H7 (cell line): ENCODE measurements around the gene ANK2. TPM values are rescaled to one million over a fixed set of nuclear protein-coding genes. Genes with fewer than 3 reads are reported as not detected.
A peak's percentile ranks its signal among the peaks of the same experiment; 100 is the strongest.

Experiments
- DNase-seq: peaks from one replicate; pipeline ENCODE4 v3.0.0; 2012
- H3K27me3 ChIP-seq: 2 replicates; pipeline ENCODE4 v1.6.0; 2011; ENCODE audit warnings: mild to moderate bottlenecking, low read length; ENCODE audit not compliant: control insufficient read depth, insufficient read depth
- H3K36me3 ChIP-seq: replicated peaks from 2 replicates; pipeline ENCODE4 v1.5.1; 2011; ENCODE audit warnings: low read length; ENCODE audit not compliant: control insufficient read depth, insufficient read depth
- H3K4me3 ChIP-seq: 2 replicates; pipeline ENCODE4 v1.5.1; 2011; ENCODE audit warnings: low read depth, mild to moderate bottlenecking, control low read depth, low read length, moderate library complexity; ENCODE audit not compliant: insufficient read depth
- total RNA-seq: library from RNA; depleted of rRNA; stranded (reverse); fragments of >200 nt; shearing (Covaris generic); gene quantifications from 2 replicates; pipeline ENCODE4 v1.2.3, GENCODE V29; 2014

ANK2 gene
- total RNA-seq, 1 experiment from 2014 or later, result 13.3 TPM

DNA sequence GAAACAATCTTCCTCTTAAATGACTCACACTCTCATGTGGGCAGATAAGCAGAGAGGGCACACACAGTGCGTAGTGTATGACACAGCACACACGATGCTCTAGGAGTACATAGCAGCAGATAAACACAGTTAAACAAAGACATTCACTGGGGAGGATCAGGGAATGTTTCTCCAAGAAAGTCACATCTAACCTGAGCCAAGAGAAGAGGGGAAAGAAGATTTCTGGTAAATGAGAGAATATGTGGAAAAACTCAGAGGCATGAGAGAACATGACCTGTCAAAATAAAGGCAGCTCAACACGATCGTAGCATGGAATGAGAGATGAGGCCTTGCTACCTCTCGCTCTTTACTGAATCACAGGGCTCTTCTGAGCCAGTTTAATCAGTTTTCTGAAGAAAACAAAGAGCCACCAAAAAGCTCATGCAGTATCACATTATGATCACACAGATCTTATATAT lies 251.0 kb downstream of the ANK2 start:
- no peaks in the 10 kb centered on the region for H3K27me3 ChIP-seq
- DNase-seq, result no peak
- H3K4me3 ChIP-seq, result no peak overlapping the region
- H3K36me3 ChIP-seq, result peaks cover 1% of the 10 kb centered on the region; the same call in 1 of the 2 replicates

DNA sequence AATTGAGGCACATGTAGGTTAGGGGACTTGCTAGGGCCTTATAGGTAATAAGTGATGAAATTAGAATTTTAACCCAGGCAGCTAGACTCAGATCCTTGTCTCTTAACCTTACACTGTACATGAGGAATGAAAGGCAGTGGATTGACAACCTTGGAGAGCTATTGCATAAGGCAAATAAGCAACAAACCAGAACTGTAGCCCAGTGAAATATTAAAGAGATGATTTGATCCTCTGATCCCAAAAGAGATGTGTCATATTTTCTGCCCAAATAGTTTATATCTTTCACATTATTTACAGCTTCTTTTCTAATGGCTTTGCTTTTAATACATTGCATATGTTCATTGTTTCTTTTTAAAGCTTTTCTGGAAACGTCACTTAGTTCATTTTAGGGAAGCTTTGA lies 252.6 kb downstream of the ANK2 start:
- no peak for DNase-seq
- H3K4me3 ChIP-seq, result no peak overlapping the region
- no peaks in the 10 kb centered on the region for H3K27me3 ChIP-seq
- H3K36me3 ChIP-seq, result peaks cover 1% of the 10 kb centered on the region; the same call in 1 of the 2 replicates

DNA sequence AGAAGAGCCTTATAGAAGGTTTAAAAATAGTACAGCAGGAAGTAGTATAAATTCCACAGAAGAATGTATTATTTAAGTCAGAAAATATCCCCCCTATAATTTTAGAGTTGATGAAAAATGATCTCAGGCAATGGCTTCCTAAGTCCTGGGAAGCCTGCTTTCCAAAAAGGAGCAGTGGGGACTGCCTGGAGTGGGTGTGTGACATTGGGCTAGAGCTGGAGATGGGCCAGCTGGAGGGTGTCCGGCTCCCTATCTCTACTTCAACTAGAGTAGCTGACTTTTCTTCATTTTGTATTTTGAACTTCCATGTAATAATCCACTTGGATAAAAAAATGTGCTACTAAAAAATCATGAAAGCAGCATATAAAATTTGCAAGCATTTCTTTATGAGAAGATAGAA lies 253.9 kb downstream of the ANK2 start:
- DNase-seq, result no peak
- Histone ChIP-seq H3K36me3 (peaks cover 1% of the 10 kb centered on the region; the same call in 1 of the 2 replicates), H3K27me3 (no peaks in the 10 kb centered on the region), H3K4me3 (no peak overlapping the region)

DNA sequence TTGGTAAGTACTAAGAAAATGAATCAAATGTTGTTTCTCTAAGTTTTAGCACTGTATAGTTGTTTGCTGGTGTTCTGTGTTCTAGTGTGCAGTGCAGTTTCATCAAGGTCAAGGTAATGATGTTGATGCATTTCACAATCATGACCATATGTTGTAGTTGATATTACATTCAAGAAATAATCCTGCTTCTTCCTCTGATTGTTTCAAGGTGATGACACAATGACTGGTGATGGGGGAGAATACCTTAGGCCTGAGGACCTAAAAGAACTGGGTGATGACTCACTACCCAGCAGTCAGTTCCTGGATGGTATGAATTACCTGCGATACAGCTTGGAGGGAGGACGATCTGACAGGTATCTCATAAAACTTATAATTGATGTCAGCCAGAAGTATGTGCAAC lies 261.6 kb downstream of the ANK2 start:
- no peaks in the 10 kb centered on the region for H3K27me3 ChIP-seq
- H3K36me3 ChIP-seq, result no peaks in the 10 kb centered on the region
- no peak overlapping the region for H3K4me3 ChIP-seq
- no peak for DNase-seq

DNA sequence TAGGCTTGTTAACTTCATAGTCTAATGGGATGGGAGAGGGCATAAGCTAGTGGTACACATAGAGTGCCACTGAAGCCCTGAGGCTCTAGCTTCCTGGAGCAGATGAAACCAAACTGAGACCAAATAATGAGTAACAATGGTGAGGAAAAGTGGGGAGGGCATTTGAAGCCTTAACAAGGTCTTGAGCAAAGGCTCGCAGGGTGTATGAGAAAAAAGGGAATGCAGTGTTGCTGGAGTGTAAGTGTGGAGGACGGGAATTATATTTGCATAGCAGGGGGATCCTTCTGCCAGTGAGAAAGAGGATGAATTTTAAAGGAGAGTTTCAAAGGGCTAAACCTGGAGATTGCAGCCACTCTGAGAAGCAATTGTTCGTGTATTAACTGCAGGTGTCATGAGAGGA lies 263.1 kb downstream of the ANK2 start:
- peak; percentile 29 for DNase-seq
- H3K27me3 ChIP-seq, result no peaks in the 10 kb centered on the region

DNA sequence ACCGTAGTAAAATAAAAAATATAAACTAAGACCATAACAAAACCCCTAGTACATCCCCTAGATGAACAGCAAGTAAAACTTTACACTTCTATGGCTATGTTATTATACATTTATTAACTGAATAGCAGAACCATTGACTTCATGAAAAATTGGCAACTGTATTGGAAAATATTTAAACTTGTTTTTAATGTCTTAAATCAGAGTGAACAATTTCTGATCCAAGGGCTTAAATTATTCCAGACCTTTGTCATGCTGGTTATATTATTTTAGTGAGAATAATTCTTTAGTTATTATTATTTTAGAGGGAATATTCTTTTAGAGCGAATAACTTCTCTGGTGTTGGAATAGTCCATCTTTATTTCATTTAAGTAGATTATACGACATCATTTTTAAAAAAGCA lies 265.0 kb downstream of the ANK2 start:
- DNase-seq, result no peak
- Histone ChIP-seq H3K36me3 (no peaks in the 10 kb centered on the region), H3K27me3 (no peaks in the 10 kb centered on the region), H3K4me3 (no peak overlapping the region)

More for the DNA sequence above, 263.1 kb downstream of the ANK2 start:
- Histone ChIP-seq H3K4me3 (no peak overlapping the region), H3K36me3 (no peaks in the 10 kb centered on the region)

DNA sequence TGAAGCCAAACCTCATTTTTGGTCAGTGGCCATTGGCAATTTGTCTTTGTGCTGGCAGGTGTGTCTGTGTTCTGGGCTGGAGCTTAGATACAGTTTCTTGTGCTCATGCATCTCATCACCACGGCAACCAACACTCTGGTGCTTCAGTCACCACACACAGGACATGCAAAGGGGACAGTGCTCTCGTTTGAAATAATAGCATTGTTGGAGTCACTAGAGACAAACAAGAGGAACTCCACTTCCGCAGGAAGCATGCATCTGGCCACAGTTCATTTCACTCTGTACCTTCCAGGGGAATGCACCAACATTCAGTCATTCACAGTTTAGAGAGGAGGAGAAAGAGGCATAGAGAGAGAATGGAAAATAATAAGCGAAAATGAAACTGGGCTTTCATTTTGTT lies 267.4 kb downstream of the ANK2 start:
- Histone ChIP-seq H3K36me3 (no peaks in the 10 kb centered on the region; the same call in 1 of the 2 replicates), H3K27me3 (no peaks in the 10 kb centered on the region), H3K4me3 (no peak overlapping the region)
- no peak for DNase-seq

DNA sequence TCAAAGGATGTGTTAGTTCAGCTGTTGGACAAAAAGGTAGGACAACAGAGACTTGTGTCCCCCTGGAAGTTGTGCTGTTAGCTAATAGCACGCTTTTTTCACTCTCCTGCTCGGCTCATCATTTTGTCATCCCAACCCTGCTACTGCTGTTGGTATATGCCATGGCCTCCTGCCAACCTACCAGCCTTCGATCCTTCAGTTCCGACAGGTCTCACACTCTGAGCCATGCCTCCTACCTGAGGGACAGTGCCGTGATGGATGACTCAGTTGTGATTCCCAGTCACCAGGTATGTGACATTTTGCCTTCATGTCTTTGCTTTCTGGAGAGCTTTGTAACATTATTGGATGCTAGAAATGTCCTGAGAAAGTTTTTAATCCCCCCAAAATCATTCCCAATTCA lies 268.1 kb downstream of the ANK2 start:
- no peak for DNase-seq
- H3K4me3 ChIP-seq, result no peak overlapping the region
- no peaks in the 10 kb centered on the region for H3K27me3 ChIP-seq
- H3K36me3 ChIP-seq, result no peaks in the 10 kb centered on the region; the same call in 1 of the 2 replicates

DNA sequence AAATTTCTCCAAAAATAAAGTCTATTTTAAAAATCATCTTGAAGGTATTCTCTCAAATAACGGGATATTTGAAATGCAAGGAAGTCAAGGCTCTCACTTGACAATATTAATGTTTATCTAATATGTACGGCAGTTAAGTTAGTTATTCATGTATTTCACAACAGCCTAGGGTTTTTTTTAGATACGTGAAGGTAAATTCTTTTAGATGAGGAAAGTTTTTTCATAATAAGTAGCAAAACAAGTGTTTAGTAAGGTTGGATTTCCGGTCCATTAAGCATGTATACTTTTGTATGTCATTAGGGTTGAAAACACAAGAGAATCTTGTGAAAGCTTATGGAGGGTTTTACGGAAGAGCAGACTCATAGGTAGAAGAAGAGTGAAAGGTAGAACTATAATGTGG lies 273.3 kb downstream of the ANK2 start:
- no peaks in the 10 kb centered on the region for H3K27me3 ChIP-seq
- no peaks in the 10 kb centered on the region; the same call in 1 of the 2 replicates for H3K36me3 ChIP-seq
- DNase-seq, result no peak
- H3K4me3 ChIP-seq, result no peak overlapping the region

DNA sequence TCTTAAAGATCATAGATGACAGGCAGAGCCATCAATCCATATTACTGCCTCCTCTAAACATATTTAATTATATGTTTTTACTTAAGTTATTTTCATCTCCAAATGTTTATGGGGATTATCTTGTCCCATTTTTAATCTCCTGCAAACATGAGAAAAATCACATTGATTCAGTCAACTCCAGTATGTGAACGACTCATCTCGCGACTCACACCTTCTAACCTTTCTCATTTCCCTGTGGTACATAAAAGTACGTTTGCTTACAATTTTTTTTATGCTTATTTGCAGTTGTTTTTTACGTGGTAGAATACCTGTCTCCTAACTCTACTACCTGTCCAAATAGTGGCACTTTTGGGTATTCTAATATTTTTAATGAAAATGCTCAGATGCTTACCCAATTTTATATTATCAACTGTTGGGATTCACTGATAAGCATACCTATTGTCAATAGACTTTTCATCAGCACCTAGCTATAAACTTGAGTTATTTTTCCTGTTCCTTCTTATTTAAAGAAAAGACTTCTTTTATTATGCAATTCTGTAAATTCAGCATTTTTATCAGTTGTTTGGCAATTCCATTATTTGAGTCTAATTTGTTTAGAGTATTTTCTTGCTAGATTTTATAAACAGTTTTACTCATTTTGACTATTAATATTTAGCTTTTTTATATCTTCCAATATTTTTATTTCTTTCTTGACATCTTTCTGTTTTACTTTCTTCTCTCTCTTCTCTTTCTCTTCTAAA lies 276.6 kb downstream of the ANK2 start:
- Histone ChIP-seq H3K36me3 (no peaks in the 10 kb centered on the region), H3K27me3 (no peaks in the 10 kb centered on the region), H3K4me3 (no peak overlapping the region)
- DNase-seq, result no peak

DNA sequence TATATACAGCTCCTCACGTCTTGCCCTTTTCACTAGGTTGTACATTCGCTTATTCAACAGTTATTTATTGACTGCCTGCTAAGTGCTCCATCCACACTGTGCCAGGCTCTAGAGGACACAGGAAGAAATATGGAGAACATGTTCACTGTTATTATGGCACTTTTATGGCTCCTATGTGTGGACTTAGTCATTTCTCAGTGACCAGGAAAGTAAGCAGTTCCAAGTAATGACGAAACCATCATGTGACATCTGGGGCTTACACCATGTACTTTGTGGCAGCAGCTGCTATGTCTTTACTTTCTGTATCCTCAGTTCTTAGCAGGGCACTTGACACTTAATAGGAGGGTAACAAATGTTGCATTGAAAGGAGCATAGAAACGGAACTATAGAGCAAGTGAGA lies 278.0 kb downstream of the ANK2 start:
- Histone ChIP-seq H3K36me3 (no peaks in the 10 kb centered on the region), H3K4me3 (no peak overlapping the region), H3K27me3 (no peaks in the 10 kb centered on the region)
- DNase-seq, result no peak

DNA sequence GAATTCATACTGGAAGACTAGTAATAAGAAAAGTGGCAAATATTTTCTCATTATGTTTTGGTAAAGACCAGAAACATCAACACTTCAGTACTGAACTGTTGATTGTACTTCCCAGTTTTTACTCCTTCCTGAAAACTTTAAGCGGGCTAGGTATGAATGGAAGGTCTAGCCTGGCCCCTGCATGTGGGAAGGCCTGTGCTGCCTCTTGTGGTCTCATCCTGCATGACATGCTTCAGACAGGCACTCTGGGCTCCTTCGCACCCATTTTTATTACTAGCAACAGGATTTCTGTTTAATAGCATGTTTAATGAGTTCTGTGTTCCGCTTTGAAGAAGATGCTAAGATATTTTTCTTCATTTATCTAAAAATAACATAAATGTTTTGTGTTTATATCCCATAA lies 279.1 kb downstream of the ANK2 start:
- Histone ChIP-seq H3K36me3 (no peaks in the 10 kb centered on the region), H3K27me3 (no peaks in the 10 kb centered on the region), H3K4me3 (no peak overlapping the region)
- DNase-seq, result peak; percentile 54

DNA sequence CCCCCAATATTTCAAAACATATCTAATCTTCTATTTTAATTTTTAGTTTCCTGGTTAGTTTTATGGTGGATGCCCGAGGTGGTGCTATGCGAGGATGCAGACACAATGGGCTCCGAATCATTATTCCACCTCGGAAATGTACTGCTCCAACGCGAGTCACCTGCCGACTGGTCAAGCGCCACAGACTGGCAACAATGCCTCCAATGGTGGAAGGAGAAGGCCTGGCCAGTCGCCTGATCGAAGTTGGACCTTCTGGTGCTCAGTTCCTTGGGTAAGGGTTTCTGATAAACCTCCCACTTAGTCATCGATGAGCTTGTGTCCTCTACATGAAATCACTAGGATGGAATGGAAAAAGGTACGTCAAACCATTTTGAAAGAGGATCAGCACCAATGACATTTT lies 280.7 kb downstream of the ANK2 start:
- Histone ChIP-seq H3K27me3 (no peaks in the 10 kb centered on the region), H3K36me3 (no peaks in the 10 kb centered on the region), H3K4me3 (no peak overlapping the region)
- no peak for DNase-seq

DNA sequence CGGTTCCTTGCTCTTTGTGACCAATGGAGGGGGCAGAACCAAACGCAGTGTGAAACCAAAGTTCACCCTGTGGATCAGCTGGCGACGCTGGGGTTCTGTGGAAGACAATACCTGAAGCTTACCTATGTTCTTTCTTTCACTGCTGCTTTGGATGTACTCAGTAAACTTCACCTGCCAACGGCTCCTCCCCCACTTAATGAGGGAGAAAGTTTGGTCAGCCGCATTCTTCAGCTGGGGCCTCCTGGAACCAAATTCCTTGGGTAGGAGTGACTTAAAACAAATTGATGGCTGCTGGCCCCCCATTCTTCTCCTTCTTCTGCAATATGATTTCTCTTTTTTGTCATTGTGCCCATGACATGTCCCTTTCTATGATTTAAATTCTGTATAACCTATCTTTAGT lies 282.4 kb downstream of the ANK2 start:
- H3K36me3 ChIP-seq, result no peaks in the 10 kb centered on the region
- H3K4me3 ChIP-seq, result no peak overlapping the region
- peak; percentile 22 for DNase-seq
- H3K27me3 ChIP-seq, result no peaks in the 10 kb centered on the region

DNA sequence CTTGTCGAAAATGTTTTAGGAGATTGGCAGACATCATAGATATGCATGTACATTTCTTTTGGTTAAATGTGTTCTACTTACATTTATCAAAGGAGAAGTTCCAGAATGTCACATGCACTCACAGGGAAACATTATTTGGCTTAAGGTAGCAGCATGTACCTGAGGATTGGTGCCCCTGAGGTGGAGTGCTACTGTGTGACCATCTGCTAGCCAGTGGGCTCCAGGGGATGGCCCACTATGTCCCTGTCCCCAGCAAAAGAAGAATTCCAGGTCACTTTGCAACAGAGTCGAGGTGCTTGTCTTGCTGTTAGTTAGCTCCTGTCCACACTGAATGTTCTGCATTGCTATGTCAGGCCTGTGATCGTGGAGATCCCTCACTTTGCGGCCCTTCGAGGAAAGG lies 283.2 kb downstream of the ANK2 start:
- Histone ChIP-seq H3K4me3 (no peak overlapping the region), H3K36me3 (no peaks in the 10 kb centered on the region), H3K27me3 (no peaks in the 10 kb centered on the region)
- DNase-seq, result no peak

DNA sequence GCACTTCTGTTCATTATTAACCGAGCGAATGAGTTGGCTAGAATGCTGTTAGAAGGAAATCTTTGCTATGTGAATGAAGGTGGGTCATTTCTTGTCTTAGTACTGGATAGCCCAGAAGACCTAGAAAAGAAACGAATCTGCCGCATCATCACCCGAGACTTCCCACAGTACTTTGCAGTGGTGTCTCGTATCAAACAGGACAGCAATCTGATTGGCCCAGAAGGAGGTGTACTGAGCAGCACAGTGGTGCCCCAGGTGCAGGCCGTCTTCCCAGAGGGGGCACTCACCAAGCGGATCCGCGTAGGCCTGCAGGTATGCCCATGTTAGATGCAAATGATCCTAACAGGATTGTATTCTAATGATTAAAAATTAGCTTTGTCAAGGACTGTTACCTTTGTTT lies 286.3 kb downstream of the ANK2 start:
- H3K4me3 ChIP-seq, result no peak overlapping the region
- H3K36me3 ChIP-seq, result no peaks in the 10 kb centered on the region
- no peak for DNase-seq
- H3K27me3 ChIP-seq, result no peaks in the 10 kb centered on the region
